Iris pigment epithelial cell (primary cell): ENCODE measurements around the gene HHIPL1.

Experiments used
- DNase-seq: peaks from one replicate; pipeline ENCODE4 v3.0.0-alpha.2; 2011; ENCODE audit warnings: low read depth

HHIPL1 gene

GRCh38 chr14:99644723-99645544, at the start of gene HHIPL1:
Gene HHIPL1 (plus strand): TSS chr14:99645129. CDS start chr14:99645208, 79 bp downstream.
- DNase-seq: peak; percentile 43

- DNase-seq: no peak
Observed at GRCh38 chr14:99595524-99595923, 49.4 kb upstream of the HHIPL1 start.

GRCh38 chr14:99596071-99596627, 48.8 kb upstream of the HHIPL1 start:
- no peak for DNase-seq

GRCh38 chr14:99596772-99597171, 48.2 kb upstream of the HHIPL1 start:
- DNase-seq: no peak

GRCh38 chr14:99597911-99598600, 46.9 kb upstream of the HHIPL1 start:
- DNase-seq: no peak

GRCh38 chr14:99598774-99599173, 46.2 kb upstream of the HHIPL1 start:
- no peak for DNase-seq

GRCh38 chr14:99599393-99599792, 45.5 kb upstream of the HHIPL1 start:
- no peak for DNase-seq

GRCh38 chr14:99600232-99600888, 44.6 kb upstream of the HHIPL1 start:
- DNase-seq: no peak

- DNase-seq: no peak
Observed at GRCh38 chr14:99601361-99601831, 43.5 kb upstream of the HHIPL1 start.

GRCh38 chr14:99602054-99602787, 42.7 kb upstream of the HHIPL1 start:
- DNase-seq: no peak

GRCh38 chr14:99602788-99603415, 42.0 kb upstream of the HHIPL1 start:
- no peak for DNase-seq

- peak; percentile 39 for DNase-seq
Observed at GRCh38 chr14:99603471-99604277, 41.3 kb upstream of the HHIPL1 start, which contains the start of gene CCDC85C. Gene CCDC85C (minus strand): TSS chr14:99604207. CDS start chr14:99603959, 248 bp downstream.

- DNase-seq: peak; percentile 94
Observed at GRCh38 chr14:99604278-99604765, 40.6 kb upstream of the HHIPL1 start.

GRCh38 chr14:99604766-99605298, 40.1 kb upstream of the HHIPL1 start:
- DNase-seq: no peak

GRCh38 chr14:99605299-99605961, 39.5 kb upstream of the HHIPL1 start:
- DNase-seq: peak; percentile 54

- DNase-seq: no peak
Observed at GRCh38 chr14:99606359-99606758, 38.6 kb upstream of the HHIPL1 start.

GRCh38 chr14:99608591-99608990, 36.3 kb upstream of the HHIPL1 start:
- DNase-seq: no peak

- no peak for DNase-seq
Observed at GRCh38 chr14:99609245-99610170, 35.4 kb upstream of the HHIPL1 start.
